Suprapubic skin (tissue), 4 donors: ENCODE data around the gene MORC2. TPM values are rescaled to one million over a fixed set of nuclear protein-coding genes. Genes with fewer than 3 reads are reported as not detected.

Experiments
- DNase-seq, 2 donors: peaks; one replicate each; pipeline ENCODE4 v3.0.0-alpha.2; 2019; ENCODE audit warnings: low spot score in 2 of 2
- H3K27ac ChIP-seq: fragments of 200-600 bp; sonication (generic); one replicate; pipeline ENCODE4 v1.5.1; 2019
- H3K27me3 ChIP-seq: fragments of 200-600 bp; sonication (generic); one replicate; pipeline ENCODE4 v1.5.1; 2019
- H3K36me3 ChIP-seq: fragments of 200-600 bp; sonication (generic); one replicate; pipeline ENCODE4 v1.5.1; 2019
- H3K4me1 ChIP-seq: fragments of 200-600 bp; sonication (generic); one replicate; pipeline ENCODE4 v1.5.1; 2019
- H3K4me3 ChIP-seq: fragments of 200-600 bp; sonication (generic); one replicate; pipeline ENCODE4 v1.5.1; 2019; ENCODE audit warnings: mild to moderate bottlenecking
- H3K9me3 ChIP-seq: fragments of 200-600 bp; sonication (generic); one replicate; pipeline ENCODE4 v1.5.1; 2019
- CTCF ChIP-seq, 2 donors: fragments of 200-600 bp in 1 of 2; fragments of 450-650 bp in 1 of 2; sonication (generic) in 1 of 2; IDR thresholded peaks; one replicate each; pipeline ENCODE4 v1.5.1; 2016 to 2019; ENCODE audit warnings: antibody characterized with exemption in 2 of 2, mild to moderate bottlenecking in 1 of 2, moderate library complexity in 1 of 2
- EP300 ChIP-seq: sonication (generic); formaldehyde crosslinking; IDR thresholded peaks from one replicate; pipeline ENCODE4 v1.6.1; 2017; ENCODE audit warnings: antibody characterized with exemption
- POLR2A ChIP-seq, 2 donors: fragments of 450-650 bp; IDR thresholded peaks; one replicate each; pipeline ENCODE4 v1.6.1; 2017; ENCODE audit warnings: antibody characterized with exemption in 2 of 2, mild to moderate bottlenecking in 2 of 2, moderate library complexity in 2 of 2
- POLR2AphosphoS5 ChIP-seq, 3 donors: sonication (generic); formaldehyde crosslinking; IDR thresholded peaks; one replicate each; pipeline ENCODE4 v1.6.1; 2017; ENCODE audit warnings: antibody characterized with exemption in 3 of 3
- WGBS: methylation state at CpG from one replicate; pipeline ENCODE4 v1.1.5; 2018; 5-methylcytosine and 5-hydroxymethylcytosine counted together
- total RNA-seq, 4 donors: library from RNA; depleted of rRNA; stranded (reverse); fragments of >200 nt; gene quantifications; one replicate each; pipeline ENCODE4 v1.1.0, GENCODE V29; 2016

MORC2 gene
- total RNA-seq, 4 donors from 2014 or later, result 12.9 to 38.7 (median 21.3) TPM

- no peak for DNase-seq
- WGBS, result 96% methylated on average over 5 of the region's 5 CpGs
These were observed 59.3 kb downstream of the MORC2 start for GRCh38 chr22:30909306-30909705.

GRCh38 chr22:30908051-30908461 is 60.5 kb downstream of the MORC2 start:
- 95% methylated on average over 6 of the region's 6 CpGs for WGBS
- TF ChIP-seq POLR2AphosphoS5 (IDR thresholded peaks at IDR 0.05) (no peak), EP300 (no peak), POLR2A (IDR thresholded peaks at IDR 0.05) (no peak)
- DNase-seq, result no peak
- Histone ChIP-seq H3K9me3 (no peaks in the 10 kb centered on the region), H3K4me3 (no peak overlapping the region), H3K36me3 (peaks cover 16% of the 10 kb centered on the region), H3K27me3 (no peaks in the 10 kb centered on the region), H3K4me1 (no peaks in the 10 kb centered on the region), H3K27ac (no peak overlapping the region)

More at GRCh38 chr22:30909306-30909705, 59.3 kb downstream of the MORC2 start:
- no peak overlapping the region for H3K27ac ChIP-seq
- TF ChIP-seq EP300 (no peak), CTCF (IDR thresholded peaks at IDR 0.05) (no peak), POLR2A (IDR thresholded peaks at IDR 0.05) (no peak), POLR2AphosphoS5 (IDR thresholded peaks at IDR 0.05) (no peak)
- H3K4me1 ChIP-seq, result no peaks in the 10 kb centered on the region
- H3K27me3 ChIP-seq, result no peaks in the 10 kb centered on the region
- H3K9me3 ChIP-seq, result no peaks in the 10 kb centered on the region
- H3K36me3 ChIP-seq, result peaks cover 7% of the 10 kb centered on the region
- H3K4me3 ChIP-seq, result no peak overlapping the region

- Histone ChIP-seq H3K4me1 (no peaks in the 10 kb centered on the region), H3K4me3 (no peak overlapping the region), H3K36me3 (peaks cover 20% of the 10 kb centered on the region), H3K9me3 (no peaks in the 10 kb centered on the region), H3K27me3 (no peaks in the 10 kb centered on the region), H3K27ac (no peak overlapping the region)
- 100% methylated on average over 1 of the region's 1 CpG for WGBS
- TF ChIP-seq POLR2A (IDR thresholded peaks at IDR 0.05) (no peak), EP300 (no peak), CTCF (IDR thresholded peaks at IDR 0.05) (no peak), POLR2AphosphoS5 (IDR thresholded peaks at IDR 0.05) (no peak)
- DNase-seq, result no peak
These were observed 61.6 kb downstream of the MORC2 start for GRCh38 chr22:30906946-30907345.

GRCh38 chr22:30906411-30906810 is 62.2 kb downstream of the MORC2 start:
- no peak for DNase-seq
- TF ChIP-seq EP300 (no peak), CTCF (IDR thresholded peaks at IDR 0.05) (no peak), POLR2A (IDR thresholded peaks at IDR 0.05) (no peak), POLR2AphosphoS5 (IDR thresholded peaks at IDR 0.05) (no peak)
- peaks cover 20% of the 10 kb centered on the region for H3K36me3 ChIP-seq
- no peaks in the 10 kb centered on the region for H3K4me1 ChIP-seq
- H3K27ac ChIP-seq, result no peak overlapping the region
- H3K9me3 ChIP-seq, result no peaks in the 10 kb centered on the region
- H3K27me3 ChIP-seq, result no peaks in the 10 kb centered on the region
- H3K4me3 ChIP-seq, result no peak overlapping the region
- 94% methylated on average over 9 of the region's 9 CpGs for WGBS

- WGBS, result 94% methylated on average over 27 of the region's 49 CpGs
- Histone ChIP-seq H3K9me3 (no peaks in the 10 kb centered on the region), H3K27ac (no peak overlapping the region), H3K36me3 (peaks cover 20% of the 10 kb centered on the region), H3K4me1 (no peaks in the 10 kb centered on the region), H3K27me3 (no peaks in the 10 kb centered on the region), H3K4me3 (no peak overlapping the region)
- no peak for DNase-seq
- TF ChIP-seq POLR2A (IDR thresholded peaks at IDR 0.05) (no peak), EP300 (no peak), CTCF (IDR thresholded peaks at IDR 0.05) (no peak), POLR2AphosphoS5 (IDR thresholded peaks at IDR 0.05) (no peak)
These were observed 62.8 kb downstream of the MORC2 start for GRCh38 chr22:30905696-30906341.
